ENCODE results near the gene RBM20. TPM values are rescaled to one million over a fixed set of nuclear protein-coding genes. Genes with fewer than 3 reads are reported as not detected.

Gene RBM20
- total and polyA plus RNA-seq, 10 of the 15 experiments (the other 5 are each of a cell fraction or from before 2014, with no cell fraction given), result 0.04 to 0.26 (median 0.15) TPM

- TF ChIP-seq, protein P1, sequence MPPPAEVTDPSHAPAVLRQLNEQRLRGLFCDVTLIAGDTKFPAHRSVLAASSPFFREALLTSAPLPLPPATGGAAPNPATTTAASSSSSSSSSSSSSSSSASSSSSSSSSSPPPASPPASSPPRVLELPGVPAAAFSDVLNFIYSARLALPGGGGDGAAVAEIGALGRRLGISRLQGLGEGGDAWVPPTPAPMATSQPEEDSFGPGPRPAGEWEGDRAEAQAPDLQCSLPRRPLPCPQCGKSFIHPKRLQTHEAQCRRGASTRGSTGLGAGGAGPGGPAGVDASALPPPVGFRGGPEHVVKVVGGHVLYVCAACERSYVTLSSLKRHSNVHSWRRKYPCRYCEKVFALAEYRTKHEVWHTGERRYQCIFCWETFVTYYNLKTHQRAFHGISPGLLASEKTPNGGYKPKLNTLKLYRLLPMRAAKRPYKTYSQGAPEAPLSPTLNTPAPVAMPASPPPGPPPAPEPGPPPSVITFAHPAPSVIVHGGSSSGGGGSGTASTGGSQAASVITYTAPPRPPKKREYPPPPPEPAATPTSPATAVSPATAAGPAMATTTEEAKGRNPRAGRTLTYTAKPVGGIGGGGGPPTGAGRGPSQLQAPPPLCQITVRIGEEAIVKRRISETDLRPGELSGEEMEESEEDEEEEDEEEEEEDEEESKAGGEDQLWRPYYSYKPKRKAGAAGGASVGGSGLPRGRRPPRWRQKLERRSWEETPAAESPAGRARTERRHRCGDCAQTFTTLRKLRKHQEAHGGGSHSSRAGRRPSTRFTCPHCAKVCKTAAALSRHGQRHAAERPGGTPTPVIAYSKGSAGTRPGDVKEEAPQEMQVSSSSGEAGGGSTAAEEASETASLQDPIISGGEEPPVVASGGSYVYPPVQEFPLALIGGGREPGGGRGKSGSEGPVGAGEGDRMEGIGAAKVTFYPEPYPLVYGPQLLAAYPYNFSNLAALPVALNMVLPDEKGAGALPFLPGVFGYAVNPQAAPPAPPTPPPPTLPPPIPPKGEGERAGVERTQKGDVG (CRISPR knock-in tag; IDR thresholded peaks at IDR 0.05), result no peak
- no peak for TF ChIP-seq FOS (IDR thresholded peaks at IDR 0.05; ENCODE audit: borderline replicate concordance, extremely low read depth, insufficient read length)
- TF ChIP-seq, protein P2, sequence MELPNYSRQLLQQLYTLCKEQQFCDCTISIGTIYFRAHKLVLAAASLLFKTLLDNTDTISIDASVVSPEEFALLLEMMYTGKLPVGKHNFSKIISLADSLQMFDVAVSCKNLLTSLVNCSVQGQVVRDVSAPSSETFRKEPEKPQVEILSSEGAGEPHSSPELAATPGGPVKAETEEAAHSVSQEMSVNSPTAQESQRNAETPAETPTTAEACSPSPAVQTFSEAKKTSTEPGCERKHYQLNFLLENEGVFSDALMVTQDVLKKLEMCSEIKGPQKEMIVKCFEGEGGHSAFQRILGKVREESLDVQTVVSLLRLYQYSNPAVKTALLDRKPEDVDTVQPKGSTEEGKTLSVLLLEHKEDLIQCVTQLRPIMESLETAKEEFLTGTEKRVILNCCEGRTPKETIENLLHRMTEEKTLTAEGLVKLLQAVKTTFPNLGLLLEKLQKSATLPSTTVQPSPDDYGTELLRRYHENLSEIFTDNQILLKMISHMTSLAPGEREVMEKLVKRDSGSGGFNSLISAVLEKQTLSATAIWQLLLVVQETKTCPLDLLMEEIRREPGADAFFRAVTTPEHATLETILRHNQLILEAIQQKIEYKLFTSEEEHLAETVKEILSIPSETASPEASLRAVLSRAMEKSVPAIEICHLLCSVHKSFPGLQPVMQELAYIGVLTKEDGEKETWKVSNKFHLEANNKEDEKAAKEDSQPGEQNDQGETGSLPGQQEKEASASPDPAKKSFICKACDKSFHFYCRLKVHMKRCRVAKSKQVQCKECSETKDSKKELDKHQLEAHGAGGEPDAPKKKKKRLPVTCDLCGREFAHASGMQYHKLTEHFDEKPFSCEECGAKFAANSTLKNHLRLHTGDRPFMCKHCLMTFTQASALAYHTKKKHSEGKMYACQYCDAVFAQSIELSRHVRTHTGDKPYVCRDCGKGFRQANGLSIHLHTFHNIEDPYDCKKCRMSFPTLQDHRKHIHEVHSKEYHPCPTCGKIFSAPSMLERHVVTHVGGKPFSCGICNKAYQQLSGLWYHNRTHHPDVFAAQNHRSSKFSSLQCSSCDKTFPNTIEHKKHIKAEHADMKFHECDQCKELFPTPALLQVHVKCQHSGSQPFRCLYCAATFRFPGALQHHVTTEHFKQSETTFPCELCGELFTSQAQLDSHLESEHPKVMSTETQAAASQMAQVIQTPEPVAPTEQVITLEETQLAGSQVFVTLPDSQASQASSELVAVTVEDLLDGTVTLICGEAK (IDR thresholded peaks at IDR 0.05; ENCODE audit: borderline replicate concordance), result no peak
Observed at GRCh38 chr10:110709964-110710587, 65.9 kb downstream of the RBM20 start (continued).

All from GM12878 (cell line).